ENCODE data around the gene SHROOM1. TPM values are rescaled to one million over a fixed set of nuclear protein-coding genes. Genes with fewer than 3 reads are reported as not detected.

The SHROOM1 gene
- total RNA-seq, 1 donor from 2014 or later, result 7.1 TPM

- DNase-seq, result no peak
Observed at GRCh38 chr5:132775476-132775961, 54.9 kb downstream of the SHROOM1 start.

GRCh38 chr5:132774896-132775295 lies 55.6 kb downstream of the SHROOM1 start:
- no peak for DNase-seq

GRCh38 chr5:132774406-132774805 lies 56.0 kb downstream of the SHROOM1 start:
- no peak for DNase-seq

GRCh38 chr5:132773601-132774355 lies 56.7 kb downstream of the SHROOM1 start:
- no peak for DNase-seq

- DNase-seq, result no peak
Observed at GRCh38 chr5:132773114-132773513, 57.3 kb downstream of the SHROOM1 start.

GRCh38 chr5:132772291-132773070 lies 58.0 kb downstream of the SHROOM1 start:
- DNase-seq, result no peak

Other genes starting within 250 kb of the SHROOM1 start
- gene IL13, start 172.5 kb downstream of the SHROOM1 start, total RNA-seq, result not detected in 2 replicates
- not detected in 2 replicates for gene IL4, start 156.7 kb downstream of the SHROOM1 start, total RNA-seq
- gene KIF3A, start 93.1 kb downstream of the SHROOM1 start, total RNA-seq, result 7.0 and 9.4 TPM in 2 replicates
- gene CCNI2, start 83.2 kb downstream of the SHROOM1 start, total RNA-seq, result 0.34 and 0.51 TPM in 2 replicates
- 61.3 and 67.4 TPM in 2 replicates for gene SEPTIN8, start 53.4 kb downstream of the SHROOM1 start, total RNA-seq
- gene SOWAHA, start 17.3 kb downstream of the SHROOM1 start, total RNA-seq, result not detected in 2 replicates
- 0.14 TPM in 1 of 2 replicates, not detected in the other for gene GDF9, start 35.8 kb upstream of the SHROOM1 start, total RNA-seq
- 68.8 and 98.9 TPM in 2 replicates for gene UQCRQ, start 36.0 kb upstream of the SHROOM1 start, total RNA-seq
- 0.09 and 0.17 TPM in 2 replicates for gene LEAP2, start 43.0 kb upstream of the SHROOM1 start, total RNA-seq
- gene AFF4, start 133.0 kb upstream of the SHROOM1 start, total RNA-seq, result 29.1 and 41.8 TPM in 2 replicates
- 15.7 and 27.6 TPM in 2 replicates for gene ZCCHC10, start 195.9 kb upstream of the SHROOM1 start, total RNA-seq
- gene HSPA4, start 221.4 kb upstream of the SHROOM1 start, total RNA-seq, result 123 and 190 TPM in 2 replicates